NAMALWA (cell line): ENCODE results near the gene CDC42EP2.
A peak's percentile ranks its signal among the peaks of the same experiment; 100 is the strongest.

ENCODE experiments used
- DNase-seq: peaks from one replicate; pipeline ENCODE4 v3.0.0-alpha.2; 2015; ENCODE audit warnings: low spot score

The CDC42EP2 gene, protein sequence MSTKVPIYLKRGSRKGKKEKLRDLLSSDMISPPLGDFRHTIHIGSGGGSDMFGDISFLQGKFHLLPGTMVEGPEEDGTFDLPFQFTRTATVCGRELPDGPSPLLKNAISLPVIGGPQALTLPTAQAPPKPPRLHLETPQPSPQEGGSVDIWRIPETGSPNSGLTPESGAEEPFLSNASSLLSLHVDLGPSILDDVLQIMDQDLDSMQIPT

DNA sequence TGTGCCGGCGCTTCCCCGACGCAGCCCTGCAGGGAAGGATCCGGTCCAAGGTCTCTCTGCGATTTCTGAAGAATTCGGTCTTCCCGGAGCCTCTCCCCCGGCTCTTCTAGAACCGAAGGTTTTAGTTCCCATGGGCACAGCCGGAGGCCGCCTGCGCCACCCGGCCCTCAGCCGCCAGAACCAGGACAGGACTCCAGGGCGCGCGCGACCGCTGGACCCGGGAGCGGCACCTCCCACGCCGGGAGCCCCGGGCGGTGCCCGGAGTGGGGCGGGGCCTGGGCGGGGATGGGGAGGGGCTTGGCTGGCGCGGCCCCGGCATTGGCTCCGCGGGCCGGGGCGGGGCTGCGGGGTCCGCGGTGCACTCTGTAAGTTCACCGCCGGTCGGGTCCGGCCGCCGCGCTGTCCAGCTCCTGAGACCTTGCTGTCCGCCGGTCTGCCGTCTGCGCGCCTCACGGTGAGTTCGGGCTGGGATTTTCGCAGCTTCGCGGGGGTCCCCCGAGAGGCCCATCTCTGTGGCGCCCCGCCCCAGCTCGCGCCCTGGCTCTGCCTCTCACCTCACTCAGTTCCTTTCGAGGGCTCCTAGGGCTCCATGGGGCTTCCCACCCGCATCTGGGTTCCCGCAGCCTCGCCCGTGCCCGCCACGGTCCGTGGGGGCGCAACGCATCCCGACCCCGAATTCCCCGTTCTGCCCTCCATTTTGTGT, at the start of gene CDC42EP2:
Gene CDC42EP2 (plus strand): TSS at position 366 of the 703 bp plus-strand sequence. CDS start 6,033 bp downstream, outside the sequence.
- DNase-seq: peak; percentile 72

DNA sequence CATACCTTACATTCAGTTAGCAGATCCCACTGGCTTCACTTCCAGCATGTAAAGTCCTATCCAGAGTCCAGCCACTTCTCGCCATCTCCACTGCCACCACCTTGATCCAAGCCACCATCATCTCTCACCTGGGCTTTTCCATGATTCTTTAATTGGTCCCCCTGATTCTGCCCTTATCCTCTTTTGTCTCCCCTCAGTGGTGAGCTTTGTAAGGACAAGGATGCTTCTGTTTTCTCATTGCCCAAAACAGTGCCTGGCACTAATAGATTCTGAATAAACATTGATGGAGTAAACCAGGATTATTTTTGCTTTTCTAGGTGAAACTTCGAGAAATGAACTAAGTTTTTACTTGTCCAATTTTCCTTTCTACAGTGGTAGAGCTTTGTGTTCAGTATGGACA, 48.5 kb upstream of the CDC42EP2 start:
- DNase-seq: peak; percentile 46

DNA sequence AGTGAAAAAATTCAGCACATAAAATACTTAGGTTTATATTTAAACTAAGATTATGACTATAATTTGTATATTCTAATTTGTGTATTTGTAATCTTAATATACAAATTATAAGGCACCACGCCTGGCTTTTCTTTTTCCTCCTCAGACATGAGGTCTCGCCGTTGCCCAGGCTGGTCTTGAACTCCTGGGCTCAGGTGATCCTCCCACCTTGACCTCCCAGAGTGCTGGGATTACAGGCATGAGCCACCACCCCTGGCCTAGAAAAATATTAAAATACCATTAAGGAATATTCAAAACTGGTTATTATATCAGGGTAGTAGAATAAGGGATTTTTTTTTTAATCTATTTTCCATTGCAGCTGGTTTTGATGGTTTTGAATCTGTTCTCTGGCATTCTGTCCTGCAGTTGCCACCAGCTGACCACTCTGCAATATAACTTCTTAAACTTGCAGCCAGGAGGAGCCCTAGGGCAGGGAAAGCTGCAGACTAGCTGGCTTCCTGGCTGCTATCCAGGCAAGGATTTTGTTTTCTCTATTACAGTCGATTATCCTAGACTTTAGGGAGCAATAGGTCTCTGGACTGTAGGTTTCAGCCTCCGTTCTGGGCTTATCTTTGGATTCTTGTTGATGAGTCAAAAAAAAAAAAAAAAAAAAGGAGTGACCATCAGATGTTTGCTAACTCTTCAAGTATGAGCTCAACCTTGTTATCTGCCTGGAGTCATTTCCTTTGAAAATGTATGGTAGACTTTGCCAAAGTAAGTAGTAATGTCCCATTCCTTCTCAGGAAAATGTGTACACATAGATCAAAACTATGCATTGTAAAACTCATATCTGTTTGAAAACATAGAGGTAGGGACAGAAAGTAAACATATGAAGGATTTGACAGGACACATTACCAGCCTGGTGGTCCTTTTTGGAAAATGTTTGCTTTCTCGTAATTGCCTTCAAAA, 39.7 kb upstream of the CDC42EP2 start:
- peak; percentile 61 for DNase-seq

DNA sequence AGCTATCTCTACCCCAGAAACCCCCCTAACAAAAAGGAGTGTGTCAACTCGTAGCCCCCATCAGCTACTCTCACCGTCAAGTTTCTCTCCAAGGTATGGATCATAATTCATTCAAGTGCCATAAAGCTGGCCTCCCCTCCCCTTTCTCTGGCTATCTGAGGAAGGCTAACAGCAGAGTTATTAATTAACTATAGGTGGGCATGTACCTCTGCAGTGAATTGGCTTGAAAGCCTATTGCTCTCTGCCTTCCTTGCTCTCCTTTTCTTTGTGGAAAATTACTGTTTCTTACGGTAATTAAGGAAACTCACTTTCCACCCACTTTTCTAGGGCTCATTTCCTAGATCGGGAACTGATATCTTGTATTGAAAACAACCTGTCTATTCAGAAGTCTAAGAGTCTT, 38.8 kb upstream of the CDC42EP2 start:
- DNase-seq: no peak

DNA sequence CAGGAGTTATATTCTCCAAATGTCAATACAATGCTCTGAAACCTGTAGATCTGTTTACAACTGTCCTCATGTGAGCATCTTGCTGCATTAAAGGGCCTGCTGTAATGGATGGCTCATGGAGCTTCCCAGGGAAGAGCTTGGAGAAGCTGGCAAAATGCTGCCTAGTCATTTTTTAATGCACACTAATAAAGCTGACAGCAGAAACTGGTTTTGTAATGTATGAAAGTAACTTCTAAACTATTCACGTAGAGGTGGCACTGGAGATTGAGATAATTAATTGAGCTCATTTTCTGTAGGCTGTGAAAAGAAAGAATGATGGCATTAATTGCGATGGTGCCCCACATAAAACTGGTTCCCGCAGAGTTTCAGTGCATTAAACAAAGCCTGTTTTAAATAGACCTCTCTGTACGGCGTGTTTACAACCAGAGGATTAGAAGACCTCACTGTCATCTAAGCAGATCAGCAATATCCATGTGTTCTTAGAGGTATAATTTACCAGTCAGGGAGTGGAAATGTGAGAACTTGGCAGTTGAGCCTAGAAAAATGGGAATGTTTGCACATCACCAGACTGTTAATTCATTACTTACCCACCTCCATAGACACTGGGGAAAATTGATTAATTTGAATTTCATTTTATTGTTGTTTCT, 36.9 kb upstream of the CDC42EP2 start:
- DNase-seq: no peak

DNA sequence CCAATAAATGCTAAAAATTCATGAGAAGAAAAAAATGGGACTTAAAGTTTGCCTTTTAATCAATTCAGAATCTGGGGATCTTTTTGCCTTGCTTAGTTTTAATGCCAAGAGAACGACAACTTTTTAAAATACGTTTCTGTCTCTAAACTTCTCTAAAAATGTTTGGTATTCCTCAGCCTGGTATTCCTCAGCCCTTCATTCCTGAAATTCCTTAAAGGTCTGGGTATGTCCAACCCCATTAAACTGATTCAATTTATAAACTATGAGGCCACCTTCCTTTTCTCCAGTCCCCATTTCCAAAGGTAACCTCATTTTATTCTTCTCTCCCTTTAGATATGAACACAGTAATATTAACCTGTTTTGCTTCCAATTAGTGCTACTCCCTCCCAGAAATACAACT, 36.3 kb upstream of the CDC42EP2 start:
- DNase-seq: no peak

DNA sequence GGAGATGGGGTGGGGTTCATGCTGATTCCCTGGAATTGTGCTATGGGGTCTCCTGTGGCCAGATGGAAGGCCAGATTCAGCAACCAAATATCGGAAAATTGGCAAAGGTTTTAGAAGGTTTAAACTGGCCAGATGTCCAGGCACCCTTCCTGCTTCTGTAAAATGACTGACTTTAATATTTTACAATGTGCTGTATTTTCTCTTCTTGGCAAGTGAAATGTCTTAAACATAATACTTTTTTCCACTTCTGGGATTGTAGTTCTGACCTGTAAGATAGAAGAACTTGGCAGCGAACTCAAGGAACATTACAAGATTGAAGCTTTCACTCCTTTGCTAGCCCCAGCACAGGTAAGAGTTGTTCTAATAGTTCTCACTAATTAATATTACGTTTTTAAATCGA, 35.4 kb upstream of the CDC42EP2 start:
- DNase-seq: no peak

DNA sequence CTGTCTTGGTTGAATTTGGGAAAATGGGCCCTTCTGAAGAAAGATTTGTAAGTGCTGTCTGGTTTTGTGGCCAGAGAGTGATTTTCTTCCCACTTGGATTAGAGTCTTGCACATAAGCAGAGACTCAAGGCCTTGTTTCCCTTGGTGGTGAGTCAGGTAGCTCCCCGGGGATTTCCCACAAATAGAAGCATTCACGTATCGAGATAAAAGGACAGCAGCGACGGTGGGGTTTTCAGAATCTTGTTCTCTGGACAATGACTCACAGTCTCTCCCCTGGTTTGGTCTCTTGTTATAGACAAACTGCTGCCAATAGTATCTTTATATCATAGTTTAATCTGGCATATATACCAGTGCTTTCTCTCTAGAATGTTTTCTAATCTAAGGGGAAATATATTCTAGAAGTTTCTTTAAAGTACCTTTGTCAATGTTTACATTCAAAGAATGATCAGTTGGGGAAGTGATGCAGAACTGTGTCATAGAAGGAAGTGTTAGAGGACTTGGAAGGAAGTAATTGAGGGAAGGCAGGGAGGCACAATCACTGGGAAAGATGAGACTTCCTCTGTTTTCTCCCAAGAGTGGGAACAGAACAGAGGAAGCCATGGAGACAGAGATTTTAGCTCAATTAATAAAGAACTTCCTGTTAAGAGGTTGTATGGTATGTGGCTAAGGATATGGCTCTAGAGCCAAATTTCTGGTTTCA, 34.8 kb upstream of the CDC42EP2 start:
- DNase-seq: no peak

DNA sequence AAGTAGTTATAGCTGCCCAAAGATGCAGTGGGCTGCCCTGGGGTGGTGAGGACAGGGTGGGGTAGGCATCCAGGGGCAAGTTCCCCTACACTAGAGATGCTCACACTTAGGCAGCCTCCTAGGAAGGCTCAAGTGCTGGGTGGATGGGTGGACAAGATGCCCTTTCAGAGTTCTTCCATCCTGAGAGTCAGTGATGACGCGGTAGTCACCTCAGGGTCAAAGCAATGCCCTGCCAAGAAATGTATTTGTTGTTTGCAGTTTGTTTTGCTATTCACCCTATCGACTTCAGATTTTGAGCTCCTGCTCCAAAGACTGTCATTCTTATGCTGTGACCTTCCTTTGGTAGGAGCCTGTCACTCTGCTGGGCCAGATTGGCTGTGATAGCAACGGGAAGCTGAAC, 34.0 kb upstream of the CDC42EP2 start:
- DNase-seq: no peak

DNA sequence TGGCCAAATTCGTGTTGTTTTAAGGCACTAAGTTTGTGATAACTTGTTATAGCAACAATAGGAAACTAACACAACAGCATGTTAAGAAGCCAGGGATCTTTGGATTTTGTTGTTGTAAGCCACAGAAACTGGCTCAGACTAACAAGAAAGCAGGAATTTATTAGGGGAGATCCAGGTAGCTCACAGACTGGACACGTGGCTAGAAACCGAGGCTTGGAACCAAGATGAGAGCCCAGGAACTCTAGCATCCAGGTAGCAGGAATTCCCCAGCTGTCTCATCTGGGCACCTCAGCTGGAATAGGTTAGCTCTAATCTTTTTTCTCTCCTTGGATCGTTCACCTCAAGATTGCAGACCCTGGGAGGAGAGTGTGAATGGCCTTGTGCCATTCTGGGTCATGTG, 28.0 kb upstream of the CDC42EP2 start:
- DNase-seq: no peak

DNA sequence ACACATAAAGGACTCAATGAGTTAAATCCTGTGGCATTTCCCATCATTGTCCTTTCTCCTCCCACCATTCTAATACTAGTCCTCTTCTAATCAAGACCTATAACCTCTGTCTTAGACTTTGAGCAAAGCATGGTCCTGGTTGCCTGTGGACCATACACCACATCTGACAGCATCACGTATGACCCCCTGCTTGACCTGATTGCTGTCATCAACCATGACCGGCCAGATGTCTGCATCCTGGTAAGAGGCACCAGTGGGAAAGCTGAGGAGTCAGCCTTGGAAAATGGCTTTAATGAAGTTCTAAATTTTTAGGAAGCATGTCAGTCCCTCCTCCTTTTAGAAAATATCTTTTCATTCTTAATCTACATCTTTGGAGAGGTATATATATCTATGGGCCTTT, 27.1 kb upstream of the CDC42EP2 start:
- DNase-seq: no peak

DNA sequence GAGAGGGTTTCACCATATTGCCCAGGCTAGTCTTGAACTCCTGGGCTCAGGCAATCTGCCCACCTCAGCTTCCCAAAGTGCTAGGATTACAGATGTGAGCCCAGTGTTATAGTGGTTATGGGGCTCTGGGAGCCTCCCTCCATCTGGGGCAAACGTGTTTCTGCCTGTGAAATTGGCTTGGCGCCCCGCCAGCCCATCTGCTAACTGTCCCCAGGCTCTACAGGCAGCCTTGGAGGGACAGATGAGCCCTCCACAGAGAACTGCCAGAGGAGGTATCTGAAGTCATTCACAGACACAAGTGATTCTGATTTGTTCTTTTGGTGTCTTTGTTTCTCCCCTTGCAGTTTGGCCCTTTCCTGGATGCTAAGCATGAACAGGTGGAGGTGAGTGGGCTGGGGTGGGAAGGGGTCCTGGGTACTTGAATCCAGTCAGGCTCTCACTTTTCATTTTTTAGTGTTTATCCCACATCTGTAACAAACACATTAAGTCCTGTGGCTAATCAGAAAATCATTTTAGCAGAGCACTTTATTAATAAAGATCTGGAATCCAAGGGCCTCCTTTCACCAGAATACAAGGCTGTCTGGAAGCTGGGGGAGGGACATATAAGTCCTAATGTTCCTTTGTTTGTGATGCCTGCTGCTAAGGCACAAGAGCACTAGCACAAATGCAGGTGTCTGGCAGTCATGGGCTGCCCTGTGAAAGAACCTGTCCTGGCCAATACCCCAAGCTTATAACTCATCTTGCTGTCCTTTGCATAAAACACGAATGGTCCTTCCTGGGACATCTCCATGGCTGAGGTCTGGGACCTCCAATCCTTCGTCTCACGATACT, 25.7 kb upstream of the CDC42EP2 start:
- DNase-seq: peak; percentile 58

DNA sequence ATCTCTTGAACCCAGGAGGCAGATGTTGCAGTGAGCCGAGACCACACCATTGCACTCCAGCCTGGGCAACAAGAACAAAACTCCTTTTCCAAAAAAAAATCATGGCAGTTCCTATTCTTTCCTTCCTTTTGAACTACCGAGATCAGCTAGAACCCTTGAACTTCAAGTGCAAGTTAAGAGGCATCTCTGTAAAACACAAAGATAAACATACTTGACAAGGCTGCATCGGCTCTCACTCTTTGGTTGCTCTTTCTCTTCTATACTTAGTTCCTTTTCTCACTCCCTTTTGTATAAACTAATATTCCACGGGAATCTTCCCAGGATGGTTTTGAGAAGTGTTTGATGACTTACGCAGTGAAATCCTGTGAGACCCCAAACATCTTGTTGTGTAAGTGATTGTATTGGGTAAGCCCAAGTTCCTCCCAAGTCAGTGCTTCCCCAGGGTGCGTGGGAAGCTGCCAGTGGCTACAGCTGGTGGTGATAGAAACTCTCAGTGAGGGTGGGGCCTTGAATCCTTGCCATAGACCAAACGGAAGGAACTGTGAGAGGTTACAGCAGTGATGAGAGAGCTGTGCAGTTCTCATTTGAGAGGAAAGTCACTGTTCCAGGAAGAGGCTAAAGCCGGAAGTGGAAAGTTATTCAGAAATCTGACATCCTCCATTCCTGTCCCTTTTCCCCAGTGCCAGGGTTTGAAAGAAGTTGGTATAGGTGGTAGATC, 24.1 kb upstream of the CDC42EP2 start:
- peak; percentile 36 for DNase-seq

DNA sequence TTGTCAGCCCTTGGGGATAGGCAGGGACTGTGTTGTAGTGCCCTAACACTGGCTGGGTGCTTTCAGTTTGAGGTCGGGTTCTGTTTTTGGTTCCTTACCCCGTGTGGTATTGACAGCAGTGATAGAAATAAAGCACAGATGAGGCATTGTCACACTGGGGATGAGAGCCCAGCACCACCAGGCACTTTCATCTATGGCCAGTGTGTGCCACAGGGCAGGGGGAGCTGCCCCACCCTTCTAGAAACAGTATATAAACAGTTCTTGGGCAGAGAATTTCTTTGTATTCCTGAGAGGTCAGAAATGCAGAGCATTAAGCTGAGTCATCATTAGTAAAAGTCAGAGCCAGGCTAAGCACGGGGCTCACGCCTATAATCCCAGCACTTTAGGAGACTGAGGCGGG, 23.1 kb upstream of the CDC42EP2 start:
- DNase-seq: no peak

DNA sequence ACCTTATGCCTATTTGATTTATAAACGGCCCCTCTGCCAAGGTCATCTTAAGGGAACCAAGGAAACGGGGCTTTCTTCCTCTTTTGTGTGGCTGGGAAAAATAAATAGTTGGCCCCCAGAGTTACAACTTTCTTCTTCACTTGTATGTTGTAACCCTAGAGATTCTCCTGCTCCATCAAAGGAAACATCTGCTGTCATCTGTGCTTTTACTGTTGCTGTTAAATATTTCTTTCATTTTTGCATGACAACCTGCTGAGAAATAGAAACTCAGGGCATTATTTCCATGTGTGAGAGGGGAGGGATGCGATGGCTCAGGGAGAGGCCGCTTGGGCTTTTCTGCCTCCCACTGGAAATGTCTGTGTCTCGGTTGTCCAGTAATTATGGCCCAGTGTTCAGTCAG, 21.8 kb upstream of the CDC42EP2 start:
- DNase-seq: no peak

DNA sequence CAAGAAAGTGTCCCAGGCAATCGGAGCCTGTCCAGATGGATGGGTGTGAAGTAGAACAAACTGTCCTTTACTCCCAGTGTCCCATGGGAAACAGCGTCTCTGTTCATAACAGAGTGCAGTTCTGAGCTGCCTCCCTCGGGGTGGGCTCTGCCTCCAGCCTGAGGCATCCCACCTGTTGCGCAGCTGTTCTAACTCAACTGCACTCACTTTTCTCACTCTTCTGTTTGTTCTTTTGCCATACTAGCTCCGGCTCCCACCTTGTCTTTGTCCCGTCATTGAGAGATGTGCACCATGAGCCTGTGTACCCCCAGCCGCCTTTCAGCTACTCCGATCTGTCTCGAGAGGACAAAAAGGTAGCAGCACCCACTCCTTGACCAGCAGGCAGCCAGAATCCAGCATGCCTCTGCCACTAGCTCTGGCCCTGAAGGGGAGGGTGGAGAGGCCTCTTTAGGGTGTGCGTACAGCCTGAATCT, 20.7 kb upstream of the CDC42EP2 start:
- no peak for DNase-seq

DNA sequence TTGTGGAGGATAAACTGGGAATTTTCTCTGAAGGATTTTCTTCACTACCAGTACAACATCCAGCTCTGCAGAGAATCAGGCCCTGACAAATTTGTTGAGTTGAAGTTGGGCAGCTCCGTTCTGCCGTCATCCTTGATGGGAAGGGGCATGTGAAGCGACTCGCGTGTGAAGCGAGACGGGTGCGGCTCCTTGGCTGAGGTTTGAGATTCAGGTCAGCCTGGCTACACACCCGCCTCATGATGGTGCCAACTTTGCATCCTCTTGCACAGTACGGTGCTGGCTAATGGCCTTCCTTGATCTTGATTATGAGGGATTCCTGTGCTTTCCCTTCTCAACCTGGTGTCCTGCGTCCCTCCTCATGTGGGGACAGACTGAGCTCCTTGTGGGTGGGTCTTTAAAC, 19.7 kb upstream of the CDC42EP2 start:
- no peak for DNase-seq

DNA sequence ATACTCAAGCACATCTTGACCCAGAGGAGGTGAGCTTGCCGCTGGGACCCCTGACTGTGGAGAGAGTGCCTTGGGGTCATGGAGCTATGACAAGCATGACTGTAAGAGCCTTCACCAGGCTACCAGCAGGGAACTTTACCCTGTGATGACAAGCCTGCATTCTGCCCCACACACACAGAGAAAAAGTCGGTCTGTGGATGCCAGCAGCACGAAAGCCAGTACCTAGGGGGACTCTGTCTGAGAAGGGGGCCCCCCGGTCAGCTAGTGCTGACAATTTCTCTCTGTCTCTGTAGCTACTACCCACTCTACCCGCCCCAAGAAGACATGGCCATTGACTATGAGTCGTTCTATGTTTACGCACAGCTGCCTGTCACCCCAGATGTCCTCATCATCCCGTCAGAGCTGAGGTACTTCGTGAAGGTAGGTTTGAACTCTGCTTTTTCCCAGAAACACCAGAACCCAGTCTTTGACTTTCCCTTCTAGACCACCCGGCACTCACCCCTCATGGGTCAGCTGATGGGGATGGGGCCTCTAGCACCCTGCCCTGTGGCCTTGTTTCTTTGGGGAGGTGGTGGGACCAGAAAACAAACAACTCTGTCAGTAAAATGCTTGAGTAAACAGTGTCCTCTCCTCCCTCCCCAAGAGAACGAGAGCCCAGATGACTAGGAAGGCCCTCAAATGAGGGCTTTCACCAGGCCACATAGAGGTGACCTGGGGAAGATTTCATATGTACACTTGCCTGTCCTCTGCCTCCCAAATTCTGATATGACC, 18.9 kb upstream of the CDC42EP2 start:
- DNase-seq: no peak

DNA sequence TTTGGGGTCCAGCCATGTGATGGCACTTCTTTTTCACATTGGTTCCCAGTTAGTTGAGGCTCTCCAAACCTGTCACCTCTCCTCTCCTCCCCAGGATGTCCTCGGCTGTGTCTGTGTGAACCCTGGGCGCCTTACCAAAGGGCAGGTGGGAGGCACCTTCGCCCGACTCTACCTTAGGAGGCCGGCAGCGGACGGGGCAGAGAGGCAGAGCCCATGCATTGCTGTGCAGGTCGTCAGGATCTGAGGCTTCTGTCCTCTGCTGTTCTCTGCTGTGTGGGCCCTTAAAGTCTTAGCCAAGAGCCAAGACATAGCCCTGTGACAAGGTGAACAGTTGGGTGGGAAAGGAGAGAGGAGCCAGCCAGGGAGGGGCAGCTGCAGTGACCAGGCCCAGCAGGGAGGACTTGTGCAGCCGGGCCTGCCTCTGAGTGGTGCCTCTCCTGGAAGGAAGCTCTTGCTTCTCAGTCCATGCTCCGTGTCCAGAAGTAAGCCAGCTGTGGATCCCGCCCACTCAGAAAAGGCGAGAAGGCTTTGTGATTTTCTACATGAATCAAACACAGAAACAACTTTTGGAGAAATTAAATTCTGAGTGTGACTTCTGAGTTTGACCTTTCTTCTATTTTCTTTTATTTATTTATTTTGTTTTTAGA, 17.5 kb upstream of the CDC42EP2 start:
- no peak for DNase-seq
